Measurements from ENCODE around the gene B3GALT5. TPM values are rescaled to one million over a fixed set of nuclear protein-coding genes. Genes with fewer than 3 reads are reported as not detected.

B3GALT5 gene
- total RNA-seq, 1 donor from 2014 or later = 1.9 TPM

DNA sequence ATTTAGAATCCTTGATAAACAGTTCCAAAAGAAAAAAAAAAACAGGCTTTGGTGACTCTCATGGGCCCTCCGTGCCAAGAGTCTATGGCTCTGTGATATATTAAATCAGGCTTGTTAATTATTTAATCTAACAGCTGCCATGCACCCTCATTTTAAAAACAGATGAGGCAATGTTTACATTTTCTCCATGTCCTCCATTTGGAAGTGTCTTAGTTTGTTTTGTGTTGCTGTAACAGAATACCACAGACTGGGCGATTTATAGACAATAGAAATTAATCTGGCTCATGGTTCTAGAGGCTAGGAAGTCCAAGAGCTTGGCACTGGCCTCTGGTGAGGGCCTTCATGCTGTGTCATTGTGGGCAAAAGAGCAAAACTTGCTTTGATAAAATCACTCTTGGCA, 58.0 kb downstream of the B3GALT5 start:
- Mint-ChIP-seq H3K4me1 (peaks cover 23% of the 10 kb centered on the region), H3K36me3 (ENCODE audit: low read depth) (no peaks in the 10 kb centered on the region), H3K27ac (ENCODE audit: unreplicated experiment) (no peak overlapping the region), H3K4me3 (no peak overlapping the region), H3K27me3 (ENCODE audit: low read depth) (no peaks in the 10 kb centered on the region), H3K9me3 (no peaks in the 10 kb centered on the region)
- TF ChIP-seq, protein P1, sequence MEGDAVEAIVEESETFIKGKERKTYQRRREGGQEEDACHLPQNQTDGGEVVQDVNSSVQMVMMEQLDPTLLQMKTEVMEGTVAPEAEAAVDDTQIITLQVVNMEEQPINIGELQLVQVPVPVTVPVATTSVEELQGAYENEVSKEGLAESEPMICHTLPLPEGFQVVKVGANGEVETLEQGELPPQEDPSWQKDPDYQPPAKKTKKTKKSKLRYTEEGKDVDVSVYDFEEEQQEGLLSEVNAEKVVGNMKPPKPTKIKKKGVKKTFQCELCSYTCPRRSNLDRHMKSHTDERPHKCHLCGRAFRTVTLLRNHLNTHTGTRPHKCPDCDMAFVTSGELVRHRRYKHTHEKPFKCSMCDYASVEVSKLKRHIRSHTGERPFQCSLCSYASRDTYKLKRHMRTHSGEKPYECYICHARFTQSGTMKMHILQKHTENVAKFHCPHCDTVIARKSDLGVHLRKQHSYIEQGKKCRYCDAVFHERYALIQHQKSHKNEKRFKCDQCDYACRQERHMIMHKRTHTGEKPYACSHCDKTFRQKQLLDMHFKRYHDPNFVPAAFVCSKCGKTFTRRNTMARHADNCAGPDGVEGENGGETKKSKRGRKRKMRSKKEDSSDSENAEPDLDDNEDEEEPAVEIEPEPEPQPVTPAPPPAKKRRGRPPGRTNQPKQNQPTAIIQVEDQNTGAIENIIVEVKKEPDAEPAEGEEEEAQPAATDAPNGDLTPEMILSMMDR (conservative IDR thresholded peaks at IDR 0.05) = no peak
- no peak for DNase-seq (ENCODE audit: low read depth, low spot score)

DNA sequence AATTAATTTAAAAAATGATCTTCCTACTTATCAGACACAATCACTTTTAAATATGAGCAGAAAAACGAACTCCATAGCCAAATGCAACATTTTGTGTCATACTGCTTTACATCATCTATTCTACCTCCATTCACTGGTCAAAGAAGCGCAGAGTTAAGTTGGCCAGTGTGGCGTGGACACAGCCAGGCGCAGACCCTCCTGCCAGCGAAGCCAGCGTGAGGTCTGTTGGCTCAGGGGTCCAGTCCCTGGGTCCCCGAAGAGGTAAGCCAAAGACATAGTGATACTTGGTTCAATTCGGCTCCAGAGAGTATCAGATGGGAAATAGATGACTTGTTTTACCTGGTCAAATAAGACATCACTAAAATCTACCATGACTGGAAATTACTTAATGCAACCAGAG, 59.2 kb downstream of the B3GALT5 start:
- no peaks in the 10 kb centered on the region for H3K27me3 Mint-ChIP-seq (ENCODE audit: low read depth)
- no peak overlapping the region for H3K27ac Mint-ChIP-seq (ENCODE audit: unreplicated experiment)
- TF ChIP-seq, protein P1 (conservative IDR thresholded peaks at IDR 0.05) = no peak
- no peak overlapping the region for H3K4me3 Mint-ChIP-seq
- H3K9me3 Mint-ChIP-seq = no peaks in the 10 kb centered on the region
- peaks cover 26% of the 10 kb centered on the region for H3K4me1 Mint-ChIP-seq
- no peaks in the 10 kb centered on the region for H3K36me3 Mint-ChIP-seq (ENCODE audit: low read depth)
- DNase-seq (ENCODE audit: low read depth, low spot score) = no peak

DNA sequence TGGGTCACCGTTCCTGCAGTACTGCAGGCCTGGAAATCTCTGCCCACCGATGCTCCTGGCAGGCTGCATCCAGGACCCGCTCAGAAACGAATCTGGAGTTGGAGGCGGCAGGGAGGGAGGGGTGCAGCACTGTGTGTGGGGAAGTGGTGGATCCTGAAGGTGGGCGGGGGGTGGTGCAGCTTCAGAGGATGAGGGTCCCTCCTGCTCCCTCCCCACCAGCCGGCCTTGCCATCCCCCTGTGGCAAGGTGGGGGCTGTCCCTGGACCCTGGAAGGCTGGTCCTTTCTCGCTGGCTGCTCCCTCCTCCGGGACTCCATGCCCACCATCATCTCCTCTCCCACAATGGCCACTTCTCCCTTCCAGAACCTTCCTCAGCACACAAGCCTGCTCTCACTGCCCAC, 60.4 kb downstream of the B3GALT5 start:
- Mint-ChIP-seq H3K36me3 (ENCODE audit: low read depth) (no peaks in the 10 kb centered on the region), H3K4me1 (peaks cover 26% of the 10 kb centered on the region), H3K27me3 (ENCODE audit: low read depth) (no peaks in the 10 kb centered on the region), H3K9me3 (no peaks in the 10 kb centered on the region), H3K27ac (ENCODE audit: unreplicated experiment) (no peak overlapping the region), H3K4me3 (no peak overlapping the region)
- no peak for DNase-seq (ENCODE audit: low read depth, low spot score)
- TF ChIP-seq, protein P1 (conservative IDR thresholded peaks at IDR 0.05) = no peak

DNA sequence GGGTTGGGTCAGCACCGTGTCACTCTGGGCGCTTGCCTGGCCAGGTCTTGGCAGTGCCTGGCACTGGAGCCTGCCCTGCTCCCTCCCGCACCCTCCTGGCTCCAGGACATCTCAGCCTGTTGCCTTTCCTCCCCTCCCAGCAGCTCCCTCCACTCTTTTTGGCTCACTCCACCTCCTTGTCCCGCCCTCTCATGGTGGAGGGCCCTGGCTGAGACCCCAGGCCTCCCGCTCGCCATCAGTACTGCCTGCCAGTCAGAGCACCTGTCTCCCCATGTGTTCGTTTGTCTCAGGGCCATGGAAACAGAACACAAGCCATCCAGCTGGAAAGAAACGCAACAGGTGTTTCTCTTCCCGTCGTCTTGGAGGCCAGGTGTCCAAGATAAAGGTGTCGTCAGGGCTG, 61.0 kb downstream of the B3GALT5 start:
- peaks cover 26% of the 10 kb centered on the region for H3K4me1 Mint-ChIP-seq
- no peak for DNase-seq (ENCODE audit: low read depth, low spot score)
- no peaks in the 10 kb centered on the region for H3K27me3 Mint-ChIP-seq (ENCODE audit: low read depth)
- no peaks in the 10 kb centered on the region for H3K36me3 Mint-ChIP-seq (ENCODE audit: low read depth)
- TF ChIP-seq, protein P1 (conservative IDR thresholded peaks at IDR 0.05) = no peak
- H3K27ac Mint-ChIP-seq (ENCODE audit: unreplicated experiment) = no peak overlapping the region
- H3K9me3 Mint-ChIP-seq = peaks cover 3% of the 10 kb centered on the region
- no peak overlapping the region for H3K4me3 Mint-ChIP-seq

DNA sequence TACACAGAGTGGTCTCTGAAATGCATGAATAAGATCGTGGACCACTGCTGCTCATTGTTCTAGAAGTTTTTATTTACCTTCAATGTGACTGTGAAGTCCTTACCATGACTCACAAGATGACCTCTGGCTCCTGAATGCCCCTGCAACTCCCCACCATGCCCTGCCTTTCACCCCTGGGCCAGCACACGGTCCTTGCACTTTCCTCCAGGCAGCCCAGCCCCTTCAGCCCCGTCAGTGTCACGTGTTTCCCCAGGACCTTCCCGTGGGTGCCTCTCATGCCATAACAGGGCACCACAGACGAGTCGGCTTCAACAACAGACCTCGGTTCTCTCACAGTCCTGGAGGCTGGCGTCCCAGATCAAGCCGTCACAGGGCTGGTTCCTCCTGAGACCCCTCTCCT, 62.1 kb downstream of the B3GALT5 start:
- no peaks in the 10 kb centered on the region for H3K36me3 Mint-ChIP-seq (ENCODE audit: low read depth)
- H3K4me1 Mint-ChIP-seq = peaks cover 24% of the 10 kb centered on the region

More for the DNA sequence above, 62.1 kb downstream of the B3GALT5 start:
- no peak for DNase-seq (ENCODE audit: low read depth, low spot score)
- Mint-ChIP-seq H3K27ac (ENCODE audit: unreplicated experiment) (no peak overlapping the region), H3K9me3 (peaks cover 6% of the 10 kb centered on the region), H3K27me3 (ENCODE audit: low read depth) (no peaks in the 10 kb centered on the region), H3K4me3 (no peak overlapping the region)
- TF ChIP-seq, protein P1 (conservative IDR thresholded peaks at IDR 0.05) = no peak
